OCI-LY3 (cell line): ENCODE data around the gene RAET1L.
"Not testable (repeated sequence)": the region's sequence is repeated elsewhere in the genome, so short reads cannot be mapped to it uniquely, and the experiment has no call there.

Experiments used
- H2AFZ ChIP-seq: fragments of 200-600, 300-600 bp; shearing (Covaris generic); 2 replicates; pipeline ENCODE4 v1.6.0; 2014; ENCODE audit warnings: antibody characterized with exemption, low read depth, low read length
- H3K27ac ChIP-seq: fragments of 200-600, 300-600 bp; sonication (generic); 2 replicates; pipeline ENCODE4 v1.5.1; 2014; ENCODE audit warnings: mild to moderate bottlenecking, low read length, moderate library complexity, mixed read lengths
- H3K27me3 ChIP-seq: fragments of 200-600, 300-600 bp; sonication (generic); 2 replicates; pipeline ENCODE4 v1.6.1; 2014; ENCODE audit warnings: low read depth, low read length, mixed read lengths
- H3K36me3 ChIP-seq: fragments of 200-600, 300-600 bp; sonication (generic); replicated peaks from 2 replicates; pipeline ENCODE3; 2014; ENCODE audit warnings: low read depth, low read length, mixed read lengths
- H3K4me1 ChIP-seq: fragments of 300-600, 200-600 bp; sonication (generic); 2 replicates; pipeline ENCODE4 v1.6.1; 2014; ENCODE audit warnings: low read length, mixed read lengths
- H3K4me2 ChIP-seq: fragments of 200-600, 300-600 bp; sonication (generic); 2 replicates; pipeline ENCODE4 v1.6.1; 2014; ENCODE audit warnings: low read length, mixed read lengths
- H3K4me3 ChIP-seq: fragments of 300-600, 200-600 bp; sonication (generic); 2 replicates; pipeline ENCODE4 v1.5.1; 2014; ENCODE audit warnings: antibody characterized with exemption, mild to moderate bottlenecking, low read length, moderate library complexity
- H3K79me2 ChIP-seq: fragments of 300-600, 200-600 bp; shearing (Covaris generic); 2 replicates; pipeline ENCODE4 v1.6.1; 2014; ENCODE audit warnings: mild to moderate bottlenecking, low read length, mixed read lengths
- H3K9ac ChIP-seq: fragments of 300-600, 200-600 bp; shearing (Covaris generic); 2 replicates; pipeline ENCODE4 v1.6.0; 2014; ENCODE audit warnings: mild to moderate bottlenecking, low read length, moderate library complexity
- H3K9me3 ChIP-seq: fragments of 200-600, 300-600 bp; shearing (Covaris generic); 2 replicates; pipeline ENCODE4 v1.6.1; 2014; ENCODE audit warnings: low read length, mixed read lengths; ENCODE audit not compliant: insufficient read depth
- H4K20me1 ChIP-seq: fragments of 200-600, 300-600 bp; sonication (generic); 2 replicates; pipeline ENCODE4 v1.6.1; 2016; ENCODE audit warnings: low read length, mixed read lengths; ENCODE audit not compliant: insufficient read depth
- CTCF ChIP-seq: fragments of 200-600, 300-600 bp; sonication (generic); IDR thresholded peaks from 2 replicates; pipeline ENCODE4 v1.5.1; 2014; ENCODE audit warnings: antibody characterized with exemption, low read length, low read depth
- EZH2phosphoT487 ChIP-seq: fragments of 200-600 bp; shearing (Covaris generic); IDR thresholded peaks from 2 replicates; pipeline ENCODE4 v1.6.1; 2018; ENCODE audit warnings: antibody characterized with exemption, mixed run types, low read depth

The RAET1L gene

GRCh38 chr6:149991838-149992237 is 33.5 kb downstream of the RAET1L start:
- Histone ChIP-seq H3K27ac (no peak overlapping the region), H3K9ac (no peak overlapping the region), H3K36me3 (no peaks in the 10 kb centered on the region), H3K4me2 (peak overlapping the region; percentile 97), H3K79me2 (no peaks in the 10 kb centered on the region), H4K20me1 (no peaks in the 10 kb centered on the region), H3K27me3 (peaks cover 34% of the 10 kb centered on the region), H3K9me3 (no peaks in the 10 kb centered on the region), H2AFZ (no peak overlapping the region), H3K4me3 (peak overlapping the region; percentile 94; the same call in 1 of the 2 replicates), H3K4me1 (peaks cover 8% of the 10 kb centered on the region; the same call in 1 of the 2 replicates)
- TF ChIP-seq CTCF (no peak), EZH2phosphoT487 (no peak)

- H3K27ac ChIP-seq, H3K9me3 ChIP-seq, H4K20me1 ChIP-seq, H3K79me2 ChIP-seq, H3K36me3 ChIP-seq, H3K4me1 ChIP-seq: not testable (repeated sequence)
- peak overlapping the region; percentile 97 for H3K4me2 ChIP-seq
- peak overlapping the region; percentile 94 for H3K4me3 ChIP-seq
- H3K27me3 ChIP-seq, result peaks cover 38% of the 10 kb centered on the region
- H2AFZ ChIP-seq, result peak overlapping the region; percentile 56; the same call in 1 of the 2 replicates
- H3K9ac ChIP-seq, result peak overlapping the region; percentile 47
Measured at GRCh38 chr6:149991472-149991795, 33.9 kb downstream of the RAET1L start.

GRCh38 chr6:149990661-149991471 is 34.5 kb downstream of the RAET1L start:
- Histone ChIP-seq H3K4me2 (peak overlapping the region; percentile 97), H3K9me3 (no peaks in the 10 kb centered on the region), H3K36me3 (no peaks in the 10 kb centered on the region), H3K27me3 (peaks cover 44% of the 10 kb centered on the region), H2AFZ (peak overlapping the region; percentile 56), H3K4me1 (peaks cover 8% of the 10 kb centered on the region; the same call in 1 of the 2 replicates), H3K79me2 (no peaks in the 10 kb centered on the region), H4K20me1 (no peaks in the 10 kb centered on the region), H3K4me3 (peak overlapping the region; percentile 94), H3K27ac (no peak overlapping the region), H3K9ac (peak overlapping the region; percentile 47)
- no peak for TF ChIP-seq EZH2phosphoT487
- no peak for TF ChIP-seq CTCF

- Histone ChIP-seq H3K9me3 (no peaks in the 10 kb centered on the region), H3K79me2 (no peaks in the 10 kb centered on the region), H3K4me3 (peak overlapping the region; percentile 94), H3K27me3 (peaks cover 49% of the 10 kb centered on the region), H4K20me1 (no peaks in the 10 kb centered on the region), H2AFZ (no peak overlapping the region), H3K4me2 (peak overlapping the region; percentile 97), H3K27ac (no peak overlapping the region), H3K4me1 (peaks cover 8% of the 10 kb centered on the region; the same call in 1 of the 2 replicates), H3K9ac (no peak overlapping the region), H3K36me3 (no peaks in the 10 kb centered on the region)
- TF ChIP-seq CTCF (no peak), EZH2phosphoT487 (no peak)
Measured at GRCh38 chr6:149990212-149990660, 35.1 kb downstream of the RAET1L start.
